GM21619 (cell line): ENCODE measurements around the gene OPN4.

Experiments
- ATAC-seq: cut with Tn5 transposase; IDR thresholded peaks from one replicate; pipeline ENCODE4 v1.9.1; 2021; ENCODE audit not compliant: unreplicated experiment

OPN4 gene

DNA sequence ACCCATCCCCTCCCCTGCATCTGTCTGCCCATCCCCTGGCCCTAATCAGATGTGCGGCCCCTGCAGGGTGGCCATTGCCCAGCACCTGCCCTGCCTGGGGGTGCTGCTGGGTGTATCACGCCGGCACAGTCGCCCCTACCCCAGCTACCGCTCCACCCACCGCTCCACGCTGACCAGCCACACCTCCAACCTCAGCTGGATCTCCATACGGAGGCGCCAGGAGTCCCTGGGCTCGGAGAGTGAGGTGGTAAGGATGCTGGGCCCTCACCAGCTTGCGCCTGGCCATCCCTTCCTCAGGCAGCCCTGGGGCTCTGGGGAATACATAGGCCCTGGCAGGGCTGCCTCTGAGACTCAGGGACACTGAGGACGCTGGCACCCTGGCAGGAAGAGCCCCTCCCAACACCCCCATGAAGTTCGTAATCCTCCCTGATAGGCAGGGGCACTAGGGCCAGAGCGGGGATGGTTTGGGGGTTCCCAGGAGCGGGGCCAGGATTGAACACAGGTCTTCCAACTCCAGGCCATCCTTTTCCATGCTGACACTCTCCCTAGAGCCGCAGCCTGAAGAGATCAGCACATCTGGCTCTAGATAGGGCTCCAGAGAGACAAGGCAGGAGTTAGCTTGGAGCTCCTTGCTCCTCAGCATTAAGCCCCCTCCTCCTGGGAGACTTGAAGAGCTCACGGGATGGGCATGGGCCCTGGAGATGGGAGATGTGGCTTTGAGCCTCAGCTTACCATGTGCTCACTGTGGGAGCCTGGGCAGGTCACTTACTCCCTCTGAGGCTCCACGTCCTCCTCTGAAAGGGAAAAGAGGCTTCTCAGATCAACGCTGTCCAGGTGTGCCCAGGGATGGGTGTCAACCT is 8.1 kb downstream of the OPN4 start:
- ATAC-seq = no peak

DNA sequence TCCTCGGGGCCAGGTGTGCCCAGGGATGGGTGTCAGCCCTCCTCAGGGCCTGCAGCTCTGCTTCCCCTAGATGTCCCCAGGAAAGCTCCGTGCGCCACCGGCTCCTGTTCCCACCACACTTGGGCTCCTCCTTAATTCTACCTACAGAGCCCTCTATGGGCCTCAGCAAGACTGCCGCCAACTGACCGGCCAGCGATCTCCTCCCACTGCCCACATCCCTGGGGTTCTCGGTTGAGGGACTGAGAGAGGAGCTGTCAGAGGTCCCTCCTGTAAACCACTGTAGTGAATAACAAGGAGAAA is 8.6 kb downstream of the OPN4 start:
- no peak for ATAC-seq

DNA sequence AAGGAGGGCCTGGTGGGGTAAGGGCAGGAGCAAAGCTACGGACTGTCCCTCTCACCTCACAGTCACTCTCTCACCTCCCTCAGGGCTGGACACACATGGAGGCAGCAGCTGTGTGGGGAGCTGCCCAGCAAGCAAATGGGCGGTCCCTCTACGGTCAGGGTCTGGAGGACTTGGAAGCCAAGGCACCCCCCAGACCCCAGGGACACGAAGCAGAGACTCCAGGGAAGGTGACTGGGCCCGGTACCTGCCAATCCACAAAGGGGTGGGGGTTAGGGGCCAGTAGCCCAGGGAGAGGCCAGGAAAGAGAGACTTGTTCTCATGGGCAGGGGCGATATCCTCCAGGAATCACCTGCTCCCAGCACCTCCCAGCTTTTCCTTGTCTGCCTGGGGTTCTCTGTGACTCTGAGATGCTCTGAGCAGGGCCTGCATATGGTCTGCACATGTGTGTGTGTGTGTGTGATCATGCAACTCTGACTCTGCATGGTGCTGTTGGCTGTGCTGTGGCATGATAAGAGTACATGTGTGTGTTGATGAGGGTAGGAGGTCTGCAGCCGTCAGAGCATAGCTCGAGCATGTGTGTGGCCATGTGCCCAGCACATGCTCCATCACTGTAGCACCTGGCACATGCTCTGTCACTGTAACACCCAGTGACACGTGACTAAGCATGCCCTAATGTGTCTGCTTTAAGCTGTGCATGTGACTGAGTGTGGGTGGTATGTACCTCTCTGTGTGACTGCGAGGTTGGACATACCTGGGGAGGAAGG is 9.4 kb downstream of the OPN4 start:
- no peak for ATAC-seq

DNA sequence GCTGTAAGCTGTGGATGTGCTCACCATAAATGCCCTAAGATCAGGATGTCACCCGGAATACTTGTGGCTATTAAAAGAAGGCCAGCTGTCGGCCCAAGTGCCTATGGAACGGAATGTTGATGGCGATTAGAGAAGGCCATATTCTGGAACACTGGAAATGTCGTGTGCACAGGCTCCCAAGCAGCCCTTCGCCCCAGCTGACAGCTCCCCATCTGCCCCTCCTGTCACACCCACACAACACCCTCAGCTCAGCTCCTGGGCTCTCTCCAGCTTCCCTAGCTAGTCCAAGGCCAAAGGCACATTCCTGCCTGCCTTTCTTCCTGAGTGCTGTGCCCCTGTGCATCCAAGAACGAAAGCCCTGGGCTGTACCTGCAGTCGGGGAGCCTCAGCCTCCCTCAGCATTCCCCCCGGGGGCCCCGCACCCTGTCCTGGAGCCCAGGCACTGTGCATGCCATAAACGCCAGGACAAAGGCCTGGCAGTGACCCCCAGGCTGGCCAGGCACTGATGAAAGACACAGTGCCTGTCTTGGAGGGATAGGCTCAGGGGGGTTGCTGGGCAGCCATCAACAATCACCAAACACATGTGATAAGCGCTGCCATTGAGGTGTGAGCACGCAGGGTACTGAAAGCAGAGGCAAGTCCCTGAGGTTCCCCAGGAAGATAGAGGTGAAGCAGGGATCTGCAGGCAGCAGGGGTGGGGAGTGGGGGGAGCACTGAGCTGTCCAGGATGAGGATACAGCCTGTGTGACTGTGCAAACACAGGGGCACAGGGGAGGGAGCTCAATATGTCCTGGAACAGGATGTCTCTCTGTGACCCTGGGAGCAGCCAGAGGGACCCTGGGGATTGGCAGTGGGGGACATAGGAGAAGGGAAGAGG is 10.2 kb downstream of the OPN4 start:
- ATAC-seq = no peak

DNA sequence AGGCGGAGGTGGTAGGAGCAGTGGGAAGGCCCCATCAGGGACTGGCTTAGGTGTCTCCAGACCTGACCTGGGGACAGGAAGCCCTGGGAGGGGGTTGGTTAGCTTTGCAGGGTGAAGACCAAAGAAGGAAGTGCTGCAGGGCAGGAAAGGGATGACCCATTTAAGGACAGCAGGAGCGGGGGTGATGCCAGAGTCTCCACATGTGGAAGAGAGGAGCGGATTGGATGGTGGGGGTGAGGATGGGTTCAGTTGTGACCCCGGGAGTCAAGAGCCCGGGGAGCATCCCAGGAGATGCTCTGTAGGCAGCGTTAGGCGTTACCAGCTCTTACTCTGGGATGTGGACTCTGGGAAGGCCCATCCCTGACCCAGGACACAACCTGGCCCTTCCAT is 10.9 kb downstream of the OPN4 start:
- no peak for ATAC-seq

DNA sequence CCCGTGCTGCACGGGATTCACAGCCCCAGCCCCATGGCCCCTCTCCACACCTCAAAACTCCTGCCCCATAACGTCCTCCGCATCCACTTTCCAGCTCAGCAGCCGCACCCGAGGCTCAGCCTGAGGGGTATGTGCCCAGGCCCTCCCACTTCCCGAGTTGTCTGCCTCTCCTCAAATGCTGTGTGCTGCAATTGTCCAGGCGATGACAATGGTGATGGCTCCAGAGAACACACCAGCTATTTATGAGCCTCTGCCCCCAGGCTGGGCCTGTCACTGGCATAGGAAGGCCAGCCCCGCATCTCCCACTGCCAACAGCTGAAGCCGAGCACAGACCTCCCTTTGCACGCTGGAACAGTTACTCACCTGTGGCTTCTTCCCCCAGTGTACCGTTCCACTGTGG is 11.5 kb downstream of the OPN4 start:
- no peak for ATAC-seq

DNA sequence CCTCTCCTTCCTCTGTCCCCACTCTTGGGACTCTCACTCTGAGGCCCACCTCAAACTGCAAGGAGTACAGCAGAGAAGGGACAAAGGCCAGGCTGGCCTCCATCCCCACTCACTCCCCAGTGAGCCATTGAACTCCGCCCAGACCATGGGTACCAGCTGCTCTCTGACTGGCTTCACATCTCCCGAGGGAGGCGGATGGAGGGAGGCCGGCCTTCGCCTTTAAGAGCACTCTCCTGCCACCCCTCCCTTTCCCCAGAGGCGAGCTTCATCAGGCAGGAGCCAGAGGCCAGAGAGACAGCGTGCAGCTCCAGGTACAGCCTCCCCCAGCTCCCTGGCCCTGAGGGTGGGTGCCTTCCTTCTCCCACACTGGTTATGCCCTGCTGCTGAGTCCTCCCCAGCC is 12.2 kb downstream of the OPN4 start:
- no peak for ATAC-seq

DNA sequence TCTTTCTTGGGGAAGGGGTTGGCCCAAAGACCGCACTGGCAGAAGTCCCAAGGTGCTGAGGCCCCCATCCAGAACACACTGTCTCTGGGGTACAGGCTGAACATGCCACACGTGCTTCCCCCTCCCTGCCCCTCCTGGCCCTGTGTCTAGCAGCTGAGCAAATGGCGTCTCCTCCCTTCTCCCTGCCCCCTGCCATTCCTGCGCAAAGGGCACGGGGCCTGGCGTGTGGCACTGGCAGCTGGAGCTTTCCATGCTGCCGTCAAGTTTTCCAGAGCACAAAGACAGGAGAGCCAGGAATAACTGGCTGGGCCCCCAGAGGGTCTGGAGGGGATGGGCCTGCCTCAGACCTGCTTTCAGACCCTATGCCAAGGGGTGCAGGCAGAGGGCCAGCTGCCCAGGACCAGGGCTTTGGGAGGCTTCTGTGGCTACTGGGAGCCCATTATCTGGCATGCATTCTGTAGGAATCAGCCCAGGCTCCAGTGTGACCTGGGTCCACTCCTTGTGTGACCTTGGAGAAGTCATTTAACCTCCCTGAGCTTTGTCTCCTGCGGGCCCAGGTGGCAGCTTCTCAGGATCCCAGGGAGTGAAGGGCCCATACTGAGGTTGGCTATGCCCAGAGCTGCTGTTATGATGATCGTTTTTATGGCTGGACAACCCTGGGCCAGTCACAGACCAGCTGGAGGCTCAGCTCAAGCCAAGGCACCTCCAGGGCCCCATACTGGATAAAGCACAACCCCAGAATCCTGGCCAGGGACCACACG is 13.3 kb downstream of the OPN4 start:
- no peak for ATAC-seq

DNA sequence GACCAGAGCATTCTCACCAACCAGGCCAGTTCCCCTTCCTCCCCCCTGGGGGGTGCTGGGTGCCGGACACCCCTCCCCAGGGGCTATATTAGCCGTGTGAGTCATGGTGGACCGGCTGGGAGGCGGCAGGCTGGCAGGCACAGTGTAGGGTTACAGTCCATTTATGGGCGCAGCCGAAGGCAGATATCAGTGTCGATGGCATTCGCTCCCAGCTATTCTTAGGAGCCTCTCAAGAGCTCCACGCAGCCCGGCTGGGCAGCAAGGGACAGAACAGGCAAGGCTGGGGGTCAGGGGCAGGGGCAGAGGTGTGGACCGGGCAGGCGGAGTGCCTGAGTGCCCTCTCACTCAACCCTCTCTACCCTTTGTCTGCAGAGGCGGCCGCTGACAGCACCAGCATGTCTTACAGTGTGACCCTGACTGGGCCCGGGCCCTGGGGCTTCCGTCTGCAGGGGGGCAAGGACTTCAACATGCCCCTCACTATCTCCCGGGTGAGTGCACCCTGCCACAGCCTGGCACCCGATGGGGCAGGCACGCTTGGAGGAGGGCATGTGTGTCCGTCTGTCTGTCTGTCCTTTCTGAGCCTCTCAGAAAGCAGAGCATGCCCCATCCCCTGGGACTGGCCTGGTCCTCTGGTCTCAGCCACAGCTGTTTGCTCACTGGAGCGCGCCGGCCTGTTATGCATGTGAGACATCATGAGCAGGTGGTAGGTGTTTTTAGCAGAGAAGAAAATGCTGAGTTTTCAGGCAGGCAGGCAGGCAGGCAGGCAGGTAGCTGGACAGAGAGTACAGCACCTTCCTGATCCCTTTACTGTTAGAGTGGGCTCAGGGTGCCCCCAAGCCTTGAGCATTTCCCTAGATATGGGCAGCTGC is 14.2 kb downstream of the OPN4 start, which contains the start of gene LDB3:
TSS of gene LDB3 (plus strand) at position 215 of the 869 bp plus-strand sequence. CDS start at position 396, 181 bp downstream.
- peak; percentile 77 for ATAC-seq

DNA sequence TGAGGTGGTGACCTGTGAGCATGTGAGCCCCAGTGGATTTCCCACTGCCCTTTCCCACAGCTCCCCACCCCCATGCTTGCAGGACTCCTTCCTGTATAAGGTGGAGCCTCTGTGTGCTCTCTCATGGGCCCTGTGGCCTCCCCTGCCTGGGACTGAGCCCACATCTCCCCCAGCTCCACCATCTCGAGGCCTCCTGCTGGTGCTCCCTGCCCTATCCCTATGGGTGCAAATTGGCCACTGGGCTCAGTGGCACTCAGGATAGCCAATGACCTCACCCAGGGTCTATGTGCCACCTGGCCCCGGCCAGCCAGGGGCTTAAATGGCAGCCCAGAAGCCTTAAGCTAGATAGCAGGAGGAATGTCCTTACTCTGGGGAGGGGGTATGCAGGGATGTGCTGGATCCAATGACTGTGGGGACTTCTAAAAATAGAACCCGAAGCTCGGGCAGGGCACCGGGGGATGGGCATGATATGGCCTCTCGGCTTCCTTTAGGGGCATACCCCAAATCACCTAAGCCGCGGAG is 16.0 kb downstream of the OPN4 start:
- ATAC-seq = no peak

DNA sequence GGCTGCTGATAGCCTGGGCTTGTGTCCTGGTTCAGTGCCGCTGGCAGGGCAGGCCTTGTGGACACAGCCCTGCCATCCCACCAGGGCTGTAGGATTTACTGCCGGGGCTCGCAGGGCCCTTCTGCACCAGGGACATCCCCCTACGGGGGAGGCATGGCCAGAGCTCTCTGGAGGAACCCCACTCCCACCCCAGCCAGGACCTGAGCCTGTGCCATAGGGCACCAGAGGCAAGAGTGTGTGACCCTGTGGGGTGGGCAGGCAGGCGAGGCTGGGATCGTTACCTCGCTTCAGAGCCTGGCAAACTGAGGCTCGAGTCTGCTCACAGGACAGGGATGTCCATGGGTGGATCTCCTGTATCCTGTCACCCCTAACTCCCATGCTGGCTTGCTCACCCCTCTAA is 16.5 kb downstream of the OPN4 start:
- no peak for ATAC-seq

DNA sequence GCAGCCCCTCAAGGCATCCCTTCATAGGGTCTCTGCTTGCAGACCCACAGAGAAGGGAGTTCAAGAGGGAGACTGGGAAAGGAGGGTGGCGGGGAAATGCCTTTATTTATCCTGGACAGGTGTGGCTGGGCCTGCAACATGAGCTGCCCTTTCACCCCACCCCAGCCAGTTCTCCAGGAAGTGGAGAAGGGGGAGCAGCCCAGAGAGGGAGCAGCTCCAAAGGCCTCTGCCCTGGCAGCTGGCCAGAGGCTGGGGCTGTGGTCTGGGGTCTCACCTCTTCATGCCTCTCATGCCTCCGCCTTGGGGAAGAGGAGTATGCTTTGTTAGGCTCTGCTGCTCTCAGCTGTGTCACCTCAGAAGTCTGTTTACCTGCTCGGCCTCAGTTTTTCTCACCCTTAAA is 17.1 kb downstream of the OPN4 start:
- ATAC-seq = no peak

DNA sequence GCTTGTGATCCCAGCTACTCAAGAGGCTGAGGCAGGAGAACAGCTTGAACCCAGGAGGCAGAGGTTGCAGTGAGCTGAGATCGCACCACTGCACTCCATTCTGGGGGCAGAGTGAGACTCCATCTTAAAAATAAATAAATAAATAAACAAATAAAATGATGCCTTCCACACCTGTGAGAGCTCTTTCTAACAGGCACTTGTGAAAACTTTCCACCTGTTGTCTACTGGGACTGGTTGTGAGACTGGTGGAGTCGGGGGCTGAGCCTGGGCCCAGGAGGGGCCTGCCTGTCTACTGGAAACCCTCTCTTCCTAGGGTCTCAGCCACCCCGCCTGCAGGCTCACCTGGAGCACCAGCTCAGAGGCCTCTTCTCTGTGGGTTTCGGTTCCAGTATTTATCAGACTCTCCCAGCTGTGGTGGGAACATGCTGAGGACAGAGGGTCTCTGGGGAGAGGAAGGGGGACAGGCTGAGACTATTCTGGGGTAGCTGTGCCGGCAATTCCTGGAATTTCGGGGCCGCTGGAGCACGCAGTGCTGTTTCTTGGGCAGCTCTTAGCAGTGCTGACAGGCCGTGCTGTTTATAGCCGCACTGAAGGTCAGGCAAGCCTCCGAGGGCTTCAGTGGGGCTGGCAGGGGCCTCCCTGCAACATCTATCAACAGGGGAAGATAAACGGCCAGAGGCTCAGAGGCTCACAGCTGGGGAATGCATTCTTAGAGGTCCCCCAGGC is 17.8 kb downstream of the OPN4 start:
- ATAC-seq = no peak

DNA sequence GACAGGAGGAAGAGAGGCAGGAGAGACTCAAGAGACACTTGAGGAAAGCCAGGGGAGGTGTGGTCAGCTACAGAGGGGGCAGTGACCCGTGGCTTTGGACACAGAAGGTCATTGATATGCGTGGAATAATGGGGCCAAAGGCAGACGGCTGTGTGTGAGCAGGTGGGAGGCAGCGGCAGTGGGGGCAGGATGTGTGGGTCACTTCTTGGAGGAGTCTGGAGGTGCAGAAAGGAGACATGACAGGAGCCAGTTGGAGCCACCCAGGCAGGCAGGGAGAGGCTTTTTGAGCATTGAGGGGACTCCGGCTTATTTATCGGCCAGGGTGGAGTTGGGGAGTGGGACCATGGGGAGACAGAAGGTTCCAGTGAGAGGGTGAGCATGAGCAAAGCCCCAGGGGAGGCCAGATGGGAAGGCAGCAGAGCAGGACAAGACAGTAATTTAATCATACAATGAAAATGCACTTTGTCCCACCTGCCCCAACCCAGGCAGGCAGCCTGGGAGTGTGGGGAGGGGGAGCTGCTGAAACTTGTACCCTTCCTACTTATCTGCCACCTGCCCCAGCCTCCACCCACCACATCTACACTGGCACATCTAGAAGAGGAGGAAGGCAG is 19.0 kb downstream of the OPN4 start:
- no peak for ATAC-seq

DNA sequence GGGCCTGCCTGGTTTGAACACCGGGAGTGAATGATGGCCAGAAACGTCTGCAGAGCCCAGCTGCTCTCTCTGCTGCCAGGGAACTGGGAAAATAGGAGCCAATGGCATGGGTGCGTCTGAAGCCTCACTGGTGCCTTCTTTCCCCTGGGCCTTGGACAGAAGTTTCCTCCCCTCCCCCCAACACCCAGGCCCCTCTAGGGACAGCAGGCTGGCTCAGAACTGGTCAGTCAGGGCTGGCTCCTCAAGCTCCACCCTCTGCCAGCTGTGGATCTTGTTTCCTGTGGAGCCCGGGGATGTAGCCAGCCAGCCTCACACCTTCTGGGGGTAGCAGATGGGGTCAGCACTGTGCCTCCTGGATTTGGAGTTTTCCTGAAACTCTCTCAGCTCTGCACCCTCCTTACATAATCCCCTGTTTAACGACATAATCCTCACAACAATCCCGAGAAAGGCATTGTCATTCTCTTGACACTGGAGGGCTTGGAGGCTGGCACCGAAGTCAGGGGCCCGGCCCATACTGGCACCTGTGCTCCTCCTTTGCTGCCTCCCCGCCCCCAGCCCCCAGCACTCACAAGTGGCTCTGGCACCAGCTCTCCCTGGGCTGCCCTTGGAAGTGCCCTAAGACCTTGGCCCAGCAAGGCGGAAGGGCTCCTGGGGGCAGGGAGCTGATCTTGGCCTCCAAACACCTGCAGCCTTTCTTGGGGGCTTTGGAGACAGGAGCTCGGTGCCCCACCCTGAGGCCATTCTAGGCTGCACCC is 19.7 kb downstream of the OPN4 start:
- no peak for ATAC-seq

DNA sequence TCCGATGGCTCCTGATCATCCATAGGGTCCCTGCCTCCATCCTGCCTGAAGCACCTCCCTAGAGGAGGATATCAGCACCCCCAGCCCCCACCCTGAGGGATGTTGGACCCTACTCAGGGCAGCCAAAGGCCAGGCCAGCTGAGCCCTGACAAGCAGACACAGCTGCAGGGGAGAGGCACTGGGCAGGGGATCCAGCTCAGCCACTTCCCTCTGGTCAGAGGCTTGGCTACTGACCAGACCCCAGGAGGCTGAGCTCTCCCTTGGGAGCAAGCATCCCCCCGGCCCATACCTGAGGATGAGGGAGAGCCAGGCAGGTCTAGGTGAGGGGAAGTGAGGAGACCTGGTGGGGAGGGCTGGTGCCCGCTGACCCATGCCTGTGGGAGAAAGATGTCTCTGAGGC is 20.6 kb downstream of the OPN4 start:
- no peak for ATAC-seq

DNA sequence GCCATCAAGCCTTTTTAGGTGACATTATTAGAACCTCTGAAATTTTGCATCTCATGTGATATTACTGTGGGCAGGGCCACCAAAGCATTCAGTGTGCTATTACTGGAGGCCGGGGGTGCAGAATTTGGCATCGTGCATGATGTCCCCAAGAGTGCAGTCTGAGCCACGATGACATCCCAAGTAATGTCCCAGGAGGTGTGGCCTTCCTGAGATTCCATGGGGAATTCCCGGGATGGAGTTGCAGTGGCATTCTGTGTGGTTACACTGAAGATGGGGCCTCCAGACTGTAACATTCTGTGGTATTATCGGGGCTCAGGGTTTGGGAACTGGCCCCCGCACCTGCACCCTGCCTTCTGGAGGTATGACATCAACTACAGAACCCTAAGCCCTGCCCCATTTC is 23.0 kb downstream of the OPN4 start:
- ATAC-seq = no peak
